WTC11 (cell line): Measurements from ENCODE around the gene SERPIND1.

Experiments
- CREM ChIP-seq: sonication (generic); formaldehyde crosslinking; IDR thresholded peaks from 2 replicates; pipeline ENCODE4 v1.8.1; 2022; ENCODE audit warnings: mild to moderate bottlenecking, missing genetic modification reagents, moderate library complexity
- HMGA2 ChIP-seq: fragments of 250-450 bp; sonication (Bioruptor Pico); IDR thresholded peaks from 2 replicates; pipeline ENCODE4 v1.4.0; 2021; ENCODE audit warnings: mild to moderate bottlenecking, moderate library complexity
- NR3C1 ChIP-seq: sonication (generic); formaldehyde crosslinking; conservative IDR thresholded peaks from 2 replicates; pipeline ENCODE4 v1.8.1; 2023; ENCODE audit warnings: low read depth, mild to moderate bottlenecking, missing genetic modification reagents
- USF2 ChIP-seq: sonication (generic); formaldehyde crosslinking; IDR thresholded peaks from 2 replicates; pipeline ENCODE4 v1.8.1; 2023; ENCODE audit warnings: mild to moderate bottlenecking, missing genetic modification reagents, moderate library complexity
- ZNF138 ChIP-seq: sonication (generic); formaldehyde crosslinking; conservative IDR thresholded peaks from 2 replicates; pipeline ENCODE4 v1.8.1; 2022; ENCODE audit warnings: mild to moderate bottlenecking, moderate library complexity, missing genetic modification reagents
- ZNF232 ChIP-seq: sonication (generic); formaldehyde crosslinking; IDR thresholded peaks from 2 replicates; pipeline ENCODE4 v1.8.0; 2022; ENCODE audit warnings: mild to moderate bottlenecking, missing genetic modification reagents
- ZNF263 ChIP-seq: sonication (generic); formaldehyde crosslinking; IDR thresholded peaks from 2 replicates; pipeline ENCODE4 v1.8.1; 2022; ENCODE audit warnings: low read depth, mild to moderate bottlenecking, moderate library complexity, missing genetic modification reagents
- ZNF317 ChIP-seq: sonication (generic); formaldehyde crosslinking; IDR thresholded peaks from 2 replicates; pipeline ENCODE4 v1.8.1; 2023; ENCODE audit warnings: low read depth, mild to moderate bottlenecking, moderate library complexity, missing genetic modification reagents, borderline replicate concordance
- TF ChIP-seq, protein P1 (sequence below): fragments of 200-600 bp; IDR thresholded peaks from 2 replicates; pipeline ENCODE4 v1.8.0; 2022; ENCODE audit warnings: antibody characterized with exemption

- TF ChIP-seq USF2 (CRISPR knock-in tag): no peak
- no peak for TF ChIP-seq HMGA2
- TF ChIP-seq, protein P1, sequence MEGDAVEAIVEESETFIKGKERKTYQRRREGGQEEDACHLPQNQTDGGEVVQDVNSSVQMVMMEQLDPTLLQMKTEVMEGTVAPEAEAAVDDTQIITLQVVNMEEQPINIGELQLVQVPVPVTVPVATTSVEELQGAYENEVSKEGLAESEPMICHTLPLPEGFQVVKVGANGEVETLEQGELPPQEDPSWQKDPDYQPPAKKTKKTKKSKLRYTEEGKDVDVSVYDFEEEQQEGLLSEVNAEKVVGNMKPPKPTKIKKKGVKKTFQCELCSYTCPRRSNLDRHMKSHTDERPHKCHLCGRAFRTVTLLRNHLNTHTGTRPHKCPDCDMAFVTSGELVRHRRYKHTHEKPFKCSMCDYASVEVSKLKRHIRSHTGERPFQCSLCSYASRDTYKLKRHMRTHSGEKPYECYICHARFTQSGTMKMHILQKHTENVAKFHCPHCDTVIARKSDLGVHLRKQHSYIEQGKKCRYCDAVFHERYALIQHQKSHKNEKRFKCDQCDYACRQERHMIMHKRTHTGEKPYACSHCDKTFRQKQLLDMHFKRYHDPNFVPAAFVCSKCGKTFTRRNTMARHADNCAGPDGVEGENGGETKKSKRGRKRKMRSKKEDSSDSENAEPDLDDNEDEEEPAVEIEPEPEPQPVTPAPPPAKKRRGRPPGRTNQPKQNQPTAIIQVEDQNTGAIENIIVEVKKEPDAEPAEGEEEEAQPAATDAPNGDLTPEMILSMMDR: no peak
- no peak for TF ChIP-seq CREM (CRISPR knock-in tag)
- no peak for TF ChIP-seq ZNF232 (CRISPR knock-in tag)
- no peak for TF ChIP-seq NR3C1 (CRISPR knock-in tag)
- TF ChIP-seq ZNF317 (CRISPR knock-in tag): no peak
- no peak for TF ChIP-seq ZNF138 (CRISPR knock-in tag)
- no peak for TF ChIP-seq ZNF263 (CRISPR knock-in tag)
Observed at GRCh38 chr22:20834206-20834605, 60.3 kb downstream of the SERPIND1 start.
